ENCODE data around the gene HNF1B.

Gene HNF1B

GRCh38 chr17:37732316-37732715 is 12.5 kb downstream of the HNF1B start:
- no peak for DNase-seq

- DNase-seq = no peak
These were observed 13.8 kb downstream of the HNF1B start for GRCh38 chr17:37731056-37731455.

- DNase-seq = no peak
These were observed 15.0 kb downstream of the HNF1B start for GRCh38 chr17:37729905-37730304.

GRCh38 chr17:37726891-37727675 is 17.8 kb downstream of the HNF1B start:
- no peak for DNase-seq

GRCh38 chr17:37726248-37726647 is 18.6 kb downstream of the HNF1B start:
- DNase-seq = no peak

GRCh38 chr17:37725601-37726146 is 19.2 kb downstream of the HNF1B start:
- DNase-seq = no peak

GRCh38 chr17:37725021-37725595 is 19.8 kb downstream of the HNF1B start:
- peak; percentile 97 for DNase-seq

- no peak for DNase-seq
These were observed 23.9 kb downstream of the HNF1B start for GRCh38 chr17:37720989-37721388.

- DNase-seq = no peak
These were observed 25.0 kb downstream of the HNF1B start for GRCh38 chr17:37719866-37720265.

- no peak for DNase-seq
These were observed 26.4 kb downstream of the HNF1B start for GRCh38 chr17:37718324-37719048.

GRCh38 chr17:37717627-37718323 is 27.1 kb downstream of the HNF1B start:
- DNase-seq = no peak

GRCh38 chr17:37714897-37715296 is 30.0 kb downstream of the HNF1B start:
- DNase-seq = no peak

GRCh38 chr17:37713624-37714023 is 31.2 kb downstream of the HNF1B start:
- DNase-seq = no peak

GRCh38 chr17:37713028-37713431 is 31.8 kb downstream of the HNF1B start:
- DNase-seq = no peak

- no peak for DNase-seq
These were observed 33.7 kb downstream of the HNF1B start for GRCh38 chr17:37711113-37711512.

GRCh38 chr17:37710344-37710886 is 34.4 kb downstream of the HNF1B start:
- DNase-seq = peak; percentile 60

- no peak for DNase-seq
These were observed 36.1 kb downstream of the HNF1B start for GRCh38 chr17:37708616-37709212.

GRCh38 chr17:37708008-37708615 is 36.7 kb downstream of the HNF1B start:
- DNase-seq = no peak

GRCh38 chr17:37706446-37706845 is 38.4 kb downstream of the HNF1B start:
- DNase-seq = no peak

GRCh38 chr17:37702598-37702997 is 42.3 kb downstream of the HNF1B start:
- DNase-seq = peak; percentile 53

GRCh38 chr17:37701496-37701898 is 43.4 kb downstream of the HNF1B start:
- DNase-seq = peak; percentile 60

GRCh38 chr17:37700881-37701280 is 44.0 kb downstream of the HNF1B start:
- DNase-seq = no peak
